Motor neuron (in vitro differentiated cells): ENCODE data around the gene DPYD. TPM values are rescaled to one million over a fixed set of nuclear protein-coding genes. Genes with fewer than 3 reads are reported as not detected.
A peak's percentile ranks its signal among the peaks of the same experiment; 100 is the strongest.

Experiments used
- ATAC-seq, 8 experiments: fragments of 200-7000 bp; cut with Tn5 transposase; replicated peaks in 6 of 8; 2 replicates each; pipeline ENCODE4 v1.8.0; 2021; ENCODE audit warnings: mild to moderate bottlenecking in 8 of 8, moderate library complexity in 8 of 8
- H3K27ac ChIP-seq, 2 donors: fragments of 250-450 bp; sonication (Bioruptor Pico); 2 replicates each; pipeline ENCODE4 v1.9.0; 2021; ENCODE audit warnings: antibody characterized with exemption in 2 of 2, mild to moderate bottlenecking in 2 of 2, moderate library complexity in 1 of 2
- H3K4me1 ChIP-seq, 2 donors: fragments of 250-450 bp; sonication (Bioruptor Pico); replicated peaks in 1 of 2; 2 replicates each; pipeline ENCODE4 v1.6.1; 2021; ENCODE audit warnings: antibody characterized with exemption in 2 of 2, mild to moderate bottlenecking in 2 of 2, moderate library complexity in 1 of 2
- H3K4me3 ChIP-seq, 5 donors: fragments of 250-450 bp; sonication (Bioruptor Pico); 2 replicates each; pipeline ENCODE4 v1.9.0; 2021; ENCODE audit warnings: antibody characterized with exemption in 5 of 5, mild to moderate bottlenecking in 5 of 5, moderate library complexity in 4 of 5
- WGBS, 10 experiments: fragments of 450-650 bp; shearing (Covaris generic); methylation state at CpG; one replicate each; pipeline ENCODE4 v1.0.0; 2022; 5-methylcytosine and 5-hydroxymethylcytosine counted together
- in situ Hi-C, 9 experiments: fragments of 400-800 bp; cut with MboI; loops; one replicate each; pipeline ENCODE4 v1.15.0; 2021; ENCODE audit warnings: low sequenced_read_pairs in 9 of 9, low pct_unique_long_range_greater_than_20kb in 2 of 9; ENCODE audit not compliant: unreplicated experiment in 9 of 9
- total RNA-seq, 8 experiments: library from RNA; unstranded; fragments of 300-600 nt; gene quantifications; 2 replicates each; pipeline versions ENCODE4 v1.2.3 to v1.2.4, GENCODE V29; 2022

The DPYD gene
- total RNA-seq, 8 experiments from 2014 or later: 7.4 to 37.1 (median 14.2) TPM

- WGBS, 10 experiments: 86 to 100% (median 100%) methylated on average over 1 to 2 of the region's 2 CpGs; no CpG with 5 or more reads in 2 of the 10 experiments
- no peak overlapping the region for H3K4me3 ChIP-seq
- peak in 2 of 8 experiments; percentile 37 to 71 for ATAC-seq
- in situ Hi-C loops: no loop called here
- H3K27ac ChIP-seq: no peak overlapping the region
- no peaks in the 10 kb centered on the region for H3K4me1 ChIP-seq
Measured at GRCh38 chr1:97581614-97582051, 339.2 kb downstream of the DPYD start.

- 80 to 100% (median 98%) methylated on average over 1 to 4 of the region's 4 CpGs; no CpG with 5 or more reads in 1 of the 10 experiments for WGBS, 10 experiments
- no peaks in the 10 kb centered on the region for H3K4me1 ChIP-seq
- H3K4me3 ChIP-seq: no peak overlapping the region
- ATAC-seq: no peak
- H3K27ac ChIP-seq: no peak overlapping the region
- in situ Hi-C loops: no loop called here
Measured at GRCh38 chr1:97577613-97578012, 343.2 kb downstream of the DPYD start.

GRCh38 chr1:97573553-97573952 is 347.3 kb downstream of the DPYD start:
- in situ Hi-C loops: no loop called here
- Histone ChIP-seq H3K27ac (no peak overlapping the region), H3K4me3 (no peak overlapping the region), H3K4me1 (no peaks in the 10 kb centered on the region)
- no peak for ATAC-seq
- 11 to 100% (median 86%) methylated on average over 1 to 3 of the region's 3 CpGs for WGBS, 10 experiments

- Histone ChIP-seq H3K4me3 (no peak overlapping the region), H3K27ac (no peak overlapping the region), H3K4me1 (no peaks in the 10 kb centered on the region)
- no peak for ATAC-seq
- 44 to 100% (median 89%) methylated on average over 1 of the region's 1 CpG; no CpG with 5 or more reads in 2 of the 10 experiments for WGBS, 10 experiments
- in situ Hi-C loops: no loop called here
Measured at GRCh38 chr1:97572561-97572960, 348.3 kb downstream of the DPYD start.

- ATAC-seq: no peak
- Histone ChIP-seq H3K4me3 (no peak overlapping the region), H3K4me1 (no peaks in the 10 kb centered on the region), H3K27ac (no peak overlapping the region)
- whole genome bisulfite sequencing, 10 experiments: 80 to 100% (median 100%) methylated on average over 1 of the region's 1 CpG; no CpG with 5 or more reads in 1 of the 10 experiments
- in situ Hi-C loops: no loop called here
Measured at GRCh38 chr1:97571760-97572159, 349.1 kb downstream of the DPYD start.

GRCh38 chr1:97570691-97571090 is 350.1 kb downstream of the DPYD start:
- Histone ChIP-seq H3K4me3 (no peak overlapping the region), H3K4me1 (no peaks in the 10 kb centered on the region), H3K27ac (no peak overlapping the region)
- in situ Hi-C loops: no loop called here
- 11 to 100% (median 86%) methylated on average over 2 to 3 of the region's 3 CpGs for WGBS, 10 experiments
- no peak for ATAC-seq

GRCh38 chr1:97567000-97567749 is 353.7 kb downstream of the DPYD start:
- H3K27ac ChIP-seq: no peak overlapping the region
- ATAC-seq: no peak
- WGBS, 10 experiments: 63 to 100% (median 73%) methylated on average over 1 to 4 of the region's 4 CpGs

GRCh38 chr1:97565886-97566285 is 354.9 kb downstream of the DPYD start:
- Histone ChIP-seq H3K4me1 (peaks cover 0 to under 1% of the 10 kb centered on the region in 2 donors), H3K4me3 (no peak overlapping the region), H3K27ac (no peak overlapping the region)
- in situ Hi-C loops: no loop called here
- no peak for ATAC-seq
- WGBS, 10 experiments: 0 to 80% (median 61%) methylated on average over 2 to 5 of the region's 5 CpGs; no CpG with 5 or more reads in 1 of the 10 experiments

More at GRCh38 chr1:97567000-97567749, 353.7 kb downstream of the DPYD start:
- in situ Hi-C loops: no loop called here
- H3K4me1 ChIP-seq: no peaks in the 10 kb centered on the region
- no peak overlapping the region for H3K4me3 ChIP-seq

- in situ Hi-C loops: no loop called here
- 78 to 100% (median 99%) methylated on average over 1 to 4 of the region's 4 CpGs for WGBS, 10 experiments
- no peak overlapping the region for H3K4me3 ChIP-seq
- no peak overlapping the region for H3K27ac ChIP-seq
- peaks cover 0 to 8% of the 10 kb centered on the region in 2 donors for H3K4me1 ChIP-seq
- no peak for ATAC-seq
Measured at GRCh38 chr1:97563926-97564325, 356.9 kb downstream of the DPYD start.

GRCh38 chr1:97562081-97562480 is 358.8 kb downstream of the DPYD start:
- Histone ChIP-seq H3K27ac (no peak overlapping the region), H3K4me3 (no peak overlapping the region), H3K4me1 (peaks cover 0 to 8% of the 10 kb centered on the region in 2 donors)
- in situ Hi-C loops: no loop called here
- ATAC-seq: peak in 3 of 8 experiments; percentile 61 to 84 (median 77)

GRCh38 chr1:97560714-97561113 is 360.1 kb downstream of the DPYD start:
- no peak for ATAC-seq
- 74 to 98% (median 90%) methylated on average over 2 to 4 of the region's 4 CpGs for WGBS, 10 experiments
- in situ Hi-C loops: no loop called here

GRCh38 chr1:97553971-97554370 is 366.9 kb downstream of the DPYD start:
- H3K4me3 ChIP-seq: no peak overlapping the region
- in situ Hi-C loops: no loop called here
- ATAC-seq: peak in 4 of 8 experiments; percentile 22 to 76 (median 60)
- H3K4me1 ChIP-seq: peaks cover 0 to 13% of the 10 kb centered on the region in 2 donors
- 40 to 90% (median 57%) methylated on average over 1 to 2 of the region's 2 CpGs for WGBS, 10 experiments
- H3K27ac ChIP-seq: no peak overlapping the region

More at GRCh38 chr1:97560714-97561113, 360.1 kb downstream of the DPYD start:
- Histone ChIP-seq H3K4me3 (no peak overlapping the region), H3K4me1 (peaks cover 0 to 8% of the 10 kb centered on the region in 2 donors), H3K27ac (no peak overlapping the region)

GRCh38 chr1:97551113-97551512 is 369.7 kb downstream of the DPYD start:
- 7 to 100% (median 87%) methylated on average over 1 of the region's 1 CpG for WGBS, 10 experiments
- Histone ChIP-seq H3K27ac (no peak overlapping the region), H3K4me1 (peaks cover 0 to 13% of the 10 kb centered on the region in 2 donors), H3K4me3 (no peak overlapping the region)
- in situ Hi-C loops: no loop called here
- ATAC-seq: peak in 1 of 8 experiments; percentile 23

- Histone ChIP-seq H3K27ac (no peak overlapping the region), H3K4me1 (no peaks in the 10 kb centered on the region), H3K4me3 (no peak overlapping the region)
- WGBS, 10 experiments: 85 to 100% (median 94%) methylated on average over 1 to 4 of the region's 4 CpGs; no CpG with 5 or more reads in 1 of the 10 experiments
- in situ Hi-C loops: no loop called here
- no peak for ATAC-seq
Measured at GRCh38 chr1:97545446-97545845, 375.4 kb downstream of the DPYD start.
